CD14-positive monocyte (primary cell): ENCODE results near the gene OR7D2. TPM values are rescaled to one million over a fixed set of nuclear protein-coding genes. Genes with fewer than 3 reads are reported as not detected.

Experiments used
- DNase-seq, 3 donors: peaks; one replicate each; pipeline ENCODE4 v3.0.0-alpha.2; 2011 to 2022
- H2AFZ ChIP-seq: 2 replicates; pipeline ENCODE4 v1.6.0; 2012; ENCODE audit warnings: mild to moderate bottlenecking, low read depth, low read length, inconsistent platforms; ENCODE audit not compliant: insufficient read depth, poor library complexity, severe bottlenecking
- H3K27ac ChIP-seq, 2 donors: 1 replicate in 1 of 2; 2 replicates in 1 of 2; pipeline ENCODE4 v1.5.1; 2012 to 2013; ENCODE audit warnings: low read length in 2 of 2, control low read depth in 1 of 2, inconsistent platforms in 1 of 2, low read depth in 1 of 2, mild to moderate bottlenecking in 1 of 2
- H3K27me3 ChIP-seq, 2 donors: one replicate each; pipeline versions ENCODE4 v1.6.0 to v1.6.1; 2011 to 2013; ENCODE audit warnings: low read length in 2 of 2; ENCODE audit not compliant: control insufficient read depth in 2 of 2, insufficient read depth in 2 of 2
- H3K36me3 ChIP-seq, 2 donors: replicated peaks in 1 of 2; 1 replicate in 1 of 2; 2 replicates in 1 of 2; pipeline versions ENCODE4 v1.5.1 to v1.6.1; 2012 to 2013; ENCODE audit warnings: low read length in 2 of 2, control low read depth in 1 of 2, inconsistent platforms in 1 of 2, mild to moderate bottlenecking in 1 of 2; ENCODE audit not compliant: insufficient read depth in 2 of 2, control insufficient read depth in 1 of 2
- H3K4me1 ChIP-seq, 2 donors: 1 replicate in 1 of 2; 2 replicates in 1 of 2; pipeline versions ENCODE4 v1.5.1 to v1.6.1; 2012 to 2013; ENCODE audit warnings: low read length in 2 of 2, control low read depth in 1 of 2, inconsistent platforms in 1 of 2, mild to moderate bottlenecking in 1 of 2, moderate library complexity in 1 of 2; ENCODE audit not compliant: insufficient read depth in 2 of 2, control insufficient read depth in 1 of 2
- H3K4me2 ChIP-seq: replicated peaks from 2 replicates; pipeline ENCODE3; 2012; ENCODE audit warnings: low read length, moderate library complexity, mild to moderate bottlenecking; ENCODE audit not compliant: poor library complexity, severe bottlenecking; ENCODE audit errors: extremely low read depth
- H3K4me3 ChIP-seq, 3 experiments: fragments of 200-600 bp in 1 of 3; sonication (generic) in 1 of 3; replicated peaks in 1 of 3; 1 replicate in 2 of 3; 2 replicates in 1 of 3; pipeline ENCODE4 v1.5.1; 2011 to 2013; ENCODE audit warnings: low read length in 3 of 3, mild to moderate bottlenecking in 3 of 3, control low read depth in 2 of 3, low read depth in 2 of 3, inconsistent platforms in 1 of 3, moderate library complexity in 1 of 3
- H3K79me2 ChIP-seq: 2 replicates; pipeline ENCODE4 v1.6.0; 2012; ENCODE audit warnings: mild to moderate bottlenecking, control low read depth, inconsistent platforms, low read length, moderate library complexity; ENCODE audit not compliant: insufficient read depth
- H3K9ac ChIP-seq: 2 replicates; pipeline ENCODE4 v1.6.0; 2017; ENCODE audit warnings: low read length, mild to moderate bottlenecking; ENCODE audit not compliant: insufficient read depth, poor library complexity, severe bottlenecking
- H3K9me3 ChIP-seq, 2 donors: replicated peaks in 1 of 2; 1 replicate in 1 of 2; 2 replicates in 1 of 2; pipeline versions ENCODE4 v1.5.1 to v1.6.1; 2012 to 2013; ENCODE audit warnings: low read length in 2 of 2, control low read depth in 1 of 2; ENCODE audit not compliant: control insufficient read depth in 1 of 2, insufficient read depth in 1 of 2
- H4K20me1 ChIP-seq: 2 replicates; pipeline ENCODE4 v1.6.0; 2012; ENCODE audit warnings: mild to moderate bottlenecking, low read length, control low read depth, moderate library complexity; ENCODE audit not compliant: insufficient read depth
- H3K27ac Mint-ChIP-seq, 7 donors: one replicate each; pipeline ENCODE4 v1.8.0; 2020; ENCODE audit warnings: mild to moderate bottlenecking in 7 of 7, mixed read lengths in 7 of 7, moderate library complexity in 6 of 7, inconsistent platforms in 2 of 7
- H3K27me3 Mint-ChIP-seq, 3 donors: one replicate each; pipeline ENCODE4 v1.8.0; 2021 to 2022; ENCODE audit warnings: low read depth in 3 of 3, mild to moderate bottlenecking in 3 of 3, mixed read lengths in 3 of 3, moderate library complexity in 3 of 3, inconsistent platforms in 1 of 3
- H3K36me3 Mint-ChIP-seq, 2 donors: one replicate each; pipeline ENCODE4 v1.8.0; 2020; ENCODE audit warnings: mixed read lengths in 2 of 2, inconsistent platforms in 1 of 2, mild to moderate bottlenecking in 1 of 2
- H3K4me1 Mint-ChIP-seq: one replicate; pipeline ENCODE4 v1.8.0; 2020; ENCODE audit warnings: mild to moderate bottlenecking, mixed read lengths
- H3K4me3 Mint-ChIP-seq, 2 donors: one replicate each; pipeline ENCODE4 v1.8.0; 2020; ENCODE audit warnings: mild to moderate bottlenecking in 2 of 2, mixed read lengths in 2 of 2, moderate library complexity in 1 of 2
- H3K9me3 Mint-ChIP-seq, 7 donors: one replicate each; pipeline ENCODE4 v1.8.0; 2020 to 2022; ENCODE audit warnings: mixed read lengths in 7 of 7, mild to moderate bottlenecking in 6 of 7, moderate library complexity in 6 of 7, inconsistent platforms in 2 of 7
- WGBS: methylation state at CpG from one replicate; pipeline ENCODE4 v1.1.5; 2013; ENCODE audit warnings: missing lambda C conversion rate; ENCODE audit not compliant: insufficient coverage; 5-methylcytosine and 5-hydroxymethylcytosine counted together
- intact Hi-C, 2 donors: fragments of 100-400 bp; cut with micrococcal nuclease; formaldehyde crosslinking; loops; one replicate each; pipeline versions ENCODE4 v1.15.0 to v1.15.1; 2023
- polyA plus RNA-seq, 3 donors: library from polyadenylated mRNA; depleted of rRNA in 1 of 3; unstranded in 2 of 3; stranded (reverse) in 1 of 3; fragments of 300-500 nt in 2 of 3; fragments of >200 nt in 1 of 3; fragmentation: Illumina TruSeq in 2 of 3; gene quantifications; 1 replicate in 2 of 3; 2 replicates in 1 of 3; pipeline ENCODE4 v1.2.3, GENCODE V29; 2012 to 2021
- TF ChIP-seq, protein P1 (sequence below): fragments of 200-600 bp; IDR thresholded peaks from one replicate; pipeline ENCODE4 v1.8.0; 2022; ENCODE audit warnings: antibody characterized with exemption, mild to moderate bottlenecking

Gene OR7D2
- polyA plus RNA-seq, 3 donors = 0.05 TPM; not detected in 2

- Histone ChIP-seq H3K27ac (no peak overlapping the region), H4K20me1 (peaks cover 50% of the 10 kb centered on the region), H3K4me1 (no peaks in the 10 kb centered on the region), H3K4me3 (no peak overlapping the region), H2AFZ (no peak overlapping the region), H3K36me3 (peaks cover 22 to 94% of the 10 kb centered on the region in 2 donors), H3K9ac (no peak overlapping the region), H3K9me3 (peaks cover 81 to 88% of the 10 kb centered on the region in 2 donors), H3K27me3 (no peaks in the 10 kb centered on the region), H3K4me2 (no peak overlapping the region), H3K79me2 (peaks cover 100% of the 10 kb centered on the region)
- peaks cover 0 to 1% (median 0%) of the 10 kb centered on the region in 3 donors for H3K27me3 Mint-ChIP-seq
- H3K27ac Mint-ChIP-seq = no peak overlapping the region
- H3K36me3 Mint-ChIP-seq = peaks cover 77 to 91% of the 10 kb centered on the region in 2 donors
- DNase-seq = no peak
- intact Hi-C loops = loop anchor here (5.0 to 10.0 kb wide), 5 partner anchors 155 to 645 kb away; partner anchors contain the start of genes ZNF699 (in 2 of the 2), ZNF121 (in 1 of the 2) and ZNF266 (in 1 of the 2)
- H3K4me3 Mint-ChIP-seq = no peak overlapping the region
- TF ChIP-seq, protein P1, sequence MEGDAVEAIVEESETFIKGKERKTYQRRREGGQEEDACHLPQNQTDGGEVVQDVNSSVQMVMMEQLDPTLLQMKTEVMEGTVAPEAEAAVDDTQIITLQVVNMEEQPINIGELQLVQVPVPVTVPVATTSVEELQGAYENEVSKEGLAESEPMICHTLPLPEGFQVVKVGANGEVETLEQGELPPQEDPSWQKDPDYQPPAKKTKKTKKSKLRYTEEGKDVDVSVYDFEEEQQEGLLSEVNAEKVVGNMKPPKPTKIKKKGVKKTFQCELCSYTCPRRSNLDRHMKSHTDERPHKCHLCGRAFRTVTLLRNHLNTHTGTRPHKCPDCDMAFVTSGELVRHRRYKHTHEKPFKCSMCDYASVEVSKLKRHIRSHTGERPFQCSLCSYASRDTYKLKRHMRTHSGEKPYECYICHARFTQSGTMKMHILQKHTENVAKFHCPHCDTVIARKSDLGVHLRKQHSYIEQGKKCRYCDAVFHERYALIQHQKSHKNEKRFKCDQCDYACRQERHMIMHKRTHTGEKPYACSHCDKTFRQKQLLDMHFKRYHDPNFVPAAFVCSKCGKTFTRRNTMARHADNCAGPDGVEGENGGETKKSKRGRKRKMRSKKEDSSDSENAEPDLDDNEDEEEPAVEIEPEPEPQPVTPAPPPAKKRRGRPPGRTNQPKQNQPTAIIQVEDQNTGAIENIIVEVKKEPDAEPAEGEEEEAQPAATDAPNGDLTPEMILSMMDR = no peak
- 100% methylated on average over 2 of the region's 4 CpGs for WGBS
- H3K9me3 Mint-ChIP-seq = peaks cover 62 to 74% (median 71%) of the 10 kb centered on the region in 7 donors
- peaks cover 15% of the 10 kb centered on the region for H3K4me1 Mint-ChIP-seq
Observed at GRCh38 chr19:9149997-9150396, 28.8 kb upstream of the OR7D2 start.

DNA sequence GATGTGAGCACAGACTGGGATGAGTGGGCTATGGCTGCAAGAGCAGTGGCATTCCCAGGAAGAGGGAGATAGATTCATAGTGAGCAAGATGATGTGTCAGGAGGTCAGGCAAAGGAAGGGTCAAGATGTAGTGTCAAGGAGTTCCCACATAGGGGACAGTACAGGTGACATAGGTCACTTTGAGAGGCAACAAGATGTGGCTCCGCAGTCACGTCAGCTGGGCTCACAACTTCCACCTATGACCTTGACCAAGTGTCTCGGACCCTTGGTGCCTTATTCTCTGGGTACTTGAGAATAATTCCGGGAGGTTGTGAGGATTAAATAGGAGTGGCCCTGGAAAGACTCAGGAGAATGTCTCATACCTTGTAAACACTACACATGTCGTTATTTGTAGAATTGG, 28.1 kb upstream of the OR7D2 start:
- WGBS = no CpG with 5 or more reads among the region's 5 CpGs
- Mint-ChIP-seq H3K36me3 (peaks cover 77 to 91% of the 10 kb centered on the region in 2 donors), H3K4me1 (peaks cover 15% of the 10 kb centered on the region), H3K27me3 (peaks cover 0 to 1% (median 0%) of the 10 kb centered on the region in 3 donors), H3K4me3 (no peak overlapping the region), H3K27ac (peak overlapping the region in 1 of 7 donors; percentile 14), H3K9me3 (peaks cover 59 to 72% (median 71%) of the 10 kb centered on the region in 7 donors)
- H3K27ac ChIP-seq = no peak overlapping the region
- H3K4me3 ChIP-seq = no peak overlapping the region
- DNase-seq = no peak
- H3K36me3 ChIP-seq = peaks cover 18 to 94% of the 10 kb centered on the region in 2 donors
- no peak overlapping the region for H3K4me2 ChIP-seq
- H2AFZ ChIP-seq = no peak overlapping the region
- H3K27me3 ChIP-seq = no peaks in the 10 kb centered on the region
- peaks cover 100% of the 10 kb centered on the region for H3K79me2 ChIP-seq
- H4K20me1 ChIP-seq = peaks cover 56% of the 10 kb centered on the region
- TF ChIP-seq, protein P1 = no peak
- H3K9me3 ChIP-seq = peaks cover 82 to 87% of the 10 kb centered on the region in 2 donors
- H3K9ac ChIP-seq = no peak overlapping the region
- H3K4me1 ChIP-seq = no peaks in the 10 kb centered on the region
- intact Hi-C loops = no loop called here
